Keratinocyte (primary cell): ENCODE data around the gene CCDC182. TPM values are rescaled to one million over a fixed set of nuclear protein-coding genes. Genes with fewer than 3 reads are reported as not detected.

Source experiments
- DNase-seq: peaks from one replicate; pipeline ENCODE4 v3.0.0-alpha.2; 2011; ENCODE audit warnings: low read depth, missing footprints, low spot score
- FAIRE-seq: peaks from 2 replicates; lab custom pipeline; 2011; peaks lifted over from hg19 to GRCh38; lab: Jason Lieb, UNC
- H2AFZ ChIP-seq: 2 replicates; pipeline ENCODE4 v1.6.0; 2012; ENCODE audit warnings: low read length, control low read depth, inconsistent platforms; ENCODE audit not compliant: control insufficient read depth
- H3K27ac ChIP-seq: 2 replicates; pipeline ENCODE4 v1.5.1; 2011; ENCODE audit warnings: low read length; ENCODE audit not compliant: control insufficient read depth, insufficient read depth
- H3K27me3 ChIP-seq: 3 replicates; pipeline ENCODE4 v1.6.0; 2011; ENCODE audit warnings: low read length; ENCODE audit not compliant: control insufficient read depth, insufficient read depth; ENCODE audit errors: extremely low read depth
- H3K36me3 ChIP-seq, 2 experiments: 2 replicates in 1 of 2; 3 replicates in 1 of 2; pipeline ENCODE4 v1.5.1; 2011; ENCODE audit warnings: low read length in 2 of 2, mild to moderate bottlenecking in 1 of 2; ENCODE audit not compliant: control insufficient read depth in 2 of 2, insufficient read depth in 2 of 2; ENCODE audit errors: extremely low read depth in 1 of 2
- H3K4me1 ChIP-seq: 3 replicates; pipeline ENCODE4 v1.5.1; 2011; ENCODE audit warnings: low read length; ENCODE audit not compliant: control insufficient read depth, insufficient read depth; ENCODE audit errors: extremely low read depth
- H3K4me2 ChIP-seq: 3 replicates; pipeline ENCODE4 v1.6.0; 2011; ENCODE audit warnings: low read depth, low read length; ENCODE audit not compliant: control insufficient read depth, insufficient read depth; ENCODE audit errors: extremely low read depth
- H3K4me3 ChIP-seq, 3 experiments: fragments of 200-600 bp in 1 of 3; sonication (generic) in 1 of 3; 2 replicates in 2 of 3; 3 replicates in 1 of 3; pipeline ENCODE4 v1.5.1; 2011 to 2016; ENCODE audit warnings: low read length in 3 of 3, mild to moderate bottlenecking in 3 of 3, control low read depth in 2 of 3, inconsistent platforms in 1 of 3, low read depth in 1 of 3, mixed read lengths in 1 of 3, mixed run types in 1 of 3, moderate library complexity in 1 of 3; ENCODE audit not compliant: control insufficient read depth in 2 of 3, insufficient read depth in 2 of 3; ENCODE audit errors: extremely low read depth in 1 of 3
- H3K79me2 ChIP-seq: 2 replicates; pipeline ENCODE4 v1.6.0; 2012; ENCODE audit warnings: low read length; ENCODE audit not compliant: control insufficient read depth, insufficient read depth
- H3K9ac ChIP-seq: 3 replicates; pipeline ENCODE4 v1.6.0; 2011; ENCODE audit warnings: low read length; ENCODE audit not compliant: control insufficient read depth, insufficient read depth; ENCODE audit errors: extremely low read depth
- H3K9me1 ChIP-seq: 3 replicates; pipeline ENCODE4 v1.6.0; 2011; ENCODE audit warnings: low read length; ENCODE audit not compliant: control insufficient read depth, insufficient read depth; ENCODE audit errors: extremely low read depth
- H3K9me3 ChIP-seq: 2 replicates; pipeline ENCODE4 v1.5.1; 2012; ENCODE audit warnings: low read depth, low read length; ENCODE audit not compliant: control insufficient read depth
- H4K20me1 ChIP-seq: 3 replicates; pipeline ENCODE4 v1.6.0; 2011; ENCODE audit warnings: low read length; ENCODE audit not compliant: control insufficient read depth, insufficient read depth; ENCODE audit errors: extremely low read depth
- EZH2 ChIP-seq: IDR thresholded peaks from one replicate; pipeline ENCODE4 v1.6.1; 2012; ENCODE audit warnings: inconsistent platforms, mild to moderate bottlenecking, low read length, moderate library complexity
- dilution Hi-C: fragments of 300-500 bp; cut with MboI; formaldehyde crosslinking; loops from one replicate; pipeline ENCODE4 v1.7.0; 2020; ENCODE audit warnings: low sequenced_read_pairs; ENCODE audit not compliant: extremely low pct_ligation_motif_present
- polyA plus RNA-seq, 5 experiments: library from polyadenylated mRNA; depleted of rRNA in 3 of 5; stranded (reverse) in 3 of 5; stranded (forward) in 1 of 5; unstranded in 1 of 5; fragments of >200 nt; gene quantifications; 1 replicate in 1 of 5; 2 replicates in 3 of 5; 3 replicates in 1 of 5; pipeline versions ENCODE4 v1.2.1 to v1.2.3, GENCODE V29; 2011 to 2012; ENCODE audit warnings: missing spikeins in 2 of 5, low read depth in 1 of 5, low replicate concordance in 1 of 5
- TF ChIP-seq, protein P1 (sequence below), 3 experiments: IDR thresholded peaks in 1 of 3; conservative IDR thresholded peaks in 1 of 3; optimal IDR thresholded peaks in 1 of 3; 2 replicates in 2 of 3; 3 replicates in 1 of 3; pipeline versions ENCODE3 to v1.5.1; 2011; ENCODE audit warnings: low read length in 3 of 3, mild to moderate bottlenecking in 3 of 3, moderate library complexity in 2 of 3, control low read depth in 1 of 3, inconsistent platforms in 1 of 3; ENCODE audit not compliant: insufficient read depth in 2 of 3; ENCODE audit errors: extremely low read depth in 1 of 3

The CCDC182 gene
- polyA plus RNA-seq, 1 donor (not counting 4 experiments of a cell fraction or from before 2014, with no cell fraction given) = not detected

DNA sequence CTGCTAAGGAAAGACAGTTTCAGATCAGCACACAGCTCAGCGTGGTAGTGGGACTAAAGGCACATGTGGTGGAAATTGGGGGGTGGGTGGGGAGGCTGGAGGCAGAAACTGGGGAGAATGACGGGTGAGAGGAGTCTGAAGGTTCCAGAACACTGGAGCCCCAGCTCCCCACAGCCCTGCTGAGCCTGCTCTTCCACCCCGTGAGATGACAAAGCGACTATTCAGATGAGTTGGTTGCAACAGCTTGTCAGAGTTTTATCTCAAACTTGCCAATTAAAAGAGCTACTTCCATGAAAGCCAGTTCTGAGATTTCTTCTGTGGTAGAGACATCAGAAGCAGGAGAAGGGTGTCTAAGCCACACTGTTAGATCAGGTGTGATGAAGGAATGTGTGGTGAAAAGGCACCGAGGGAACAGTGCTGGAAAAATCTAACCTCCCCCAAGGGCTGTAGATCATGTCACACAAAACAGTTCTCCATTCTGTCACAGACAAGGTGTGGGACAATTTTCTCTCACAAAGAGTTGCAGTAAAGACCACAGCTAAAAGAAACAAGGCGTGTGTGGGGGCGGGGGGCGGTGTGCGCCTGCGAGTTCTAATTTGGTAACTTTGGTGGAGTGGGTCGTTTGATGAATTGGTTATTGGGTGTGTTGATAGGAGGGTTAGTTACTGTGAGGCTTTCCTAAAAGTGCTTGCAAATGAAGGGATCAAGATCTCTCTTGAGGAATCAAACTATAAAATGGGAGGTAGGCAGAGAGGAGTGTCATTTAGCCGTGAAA lies 39.0 kb downstream of the CCDC182 start:
- Histone ChIP-seq H3K9ac (no peak overlapping the region), H3K4me2 (no peak overlapping the region), H3K4me3 (no peak overlapping the region), H3K27ac (no peak overlapping the region), H2AFZ (no peak overlapping the region), H3K36me3 (no peaks in the 10 kb centered on the region), H3K4me1 (no peaks in the 10 kb centered on the region), H3K9me1 (no peaks in the 10 kb centered on the region), H3K27me3 (peaks cover 19% of the 10 kb centered on the region), H3K9me3 (no peaks in the 10 kb centered on the region), H3K79me2 (no peaks in the 10 kb centered on the region), H4K20me1 (no peaks in the 10 kb centered on the region)
- FAIRE-seq = peak; percentile 64
- DNase-seq = no peak
- TF ChIP-seq, protein P1, sequence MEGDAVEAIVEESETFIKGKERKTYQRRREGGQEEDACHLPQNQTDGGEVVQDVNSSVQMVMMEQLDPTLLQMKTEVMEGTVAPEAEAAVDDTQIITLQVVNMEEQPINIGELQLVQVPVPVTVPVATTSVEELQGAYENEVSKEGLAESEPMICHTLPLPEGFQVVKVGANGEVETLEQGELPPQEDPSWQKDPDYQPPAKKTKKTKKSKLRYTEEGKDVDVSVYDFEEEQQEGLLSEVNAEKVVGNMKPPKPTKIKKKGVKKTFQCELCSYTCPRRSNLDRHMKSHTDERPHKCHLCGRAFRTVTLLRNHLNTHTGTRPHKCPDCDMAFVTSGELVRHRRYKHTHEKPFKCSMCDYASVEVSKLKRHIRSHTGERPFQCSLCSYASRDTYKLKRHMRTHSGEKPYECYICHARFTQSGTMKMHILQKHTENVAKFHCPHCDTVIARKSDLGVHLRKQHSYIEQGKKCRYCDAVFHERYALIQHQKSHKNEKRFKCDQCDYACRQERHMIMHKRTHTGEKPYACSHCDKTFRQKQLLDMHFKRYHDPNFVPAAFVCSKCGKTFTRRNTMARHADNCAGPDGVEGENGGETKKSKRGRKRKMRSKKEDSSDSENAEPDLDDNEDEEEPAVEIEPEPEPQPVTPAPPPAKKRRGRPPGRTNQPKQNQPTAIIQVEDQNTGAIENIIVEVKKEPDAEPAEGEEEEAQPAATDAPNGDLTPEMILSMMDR (optimal IDR thresholded peaks at IDR 0.05 in 1 of 3, IDR thresholded peaks at IDR 0.05 in 1 of 3, conservative IDR thresholded peaks at IDR 0.05 in 1 of 3; ENCODE audit: extremely low read depth in 1 of 3, insufficient read depth in 2 of 3, low read length in 3 of 3) = no peak
- no peak for TF ChIP-seq EZH2
- dilution Hi-C loops = no loop called here

DNA sequence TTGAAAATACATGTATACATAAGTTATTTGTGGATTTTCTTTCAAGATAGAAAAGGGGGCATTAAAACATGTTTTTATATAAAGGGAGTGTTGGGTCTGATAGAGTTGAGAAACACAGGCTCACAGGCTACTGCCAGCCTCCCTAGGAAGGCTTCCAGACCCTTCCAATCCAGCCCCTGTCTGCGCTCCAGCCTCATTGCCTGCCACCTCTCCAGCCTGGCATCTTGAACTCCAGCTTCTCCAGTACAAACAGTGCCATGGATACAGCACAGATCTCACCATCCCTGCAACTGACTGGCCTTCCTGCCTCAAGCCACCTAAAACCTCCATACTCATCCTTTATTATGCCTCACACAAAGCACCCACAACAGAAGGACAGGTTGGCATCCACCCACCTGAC lies 40.7 kb downstream of the CCDC182 start:
- FAIRE-seq = no peak
- H3K9ac ChIP-seq = no peak overlapping the region
- H3K4me1 ChIP-seq = no peaks in the 10 kb centered on the region
- no peaks in the 10 kb centered on the region for H3K9me3 ChIP-seq
- dilution Hi-C loops = no loop called here
- no peak for DNase-seq
- peaks cover 18% of the 10 kb centered on the region for H3K27me3 ChIP-seq
- no peaks in the 10 kb centered on the region for H3K36me3 ChIP-seq
- H3K4me2 ChIP-seq = no peak overlapping the region
- no peaks in the 10 kb centered on the region for H3K79me2 ChIP-seq
- H3K27ac ChIP-seq = no peak overlapping the region
- no peak overlapping the region for H3K4me3 ChIP-seq
- TF ChIP-seq, protein P1 (optimal IDR thresholded peaks at IDR 0.05 in 1 of 3, IDR thresholded peaks at IDR 0.05 in 1 of 3, conservative IDR thresholded peaks at IDR 0.05 in 1 of 3; ENCODE audit: extremely low read depth in 1 of 3, insufficient read depth in 2 of 3, low read length in 3 of 3) = no peak
- no peak for TF ChIP-seq EZH2
- no peak overlapping the region for H2AFZ ChIP-seq
- no peaks in the 10 kb centered on the region for H3K9me1 ChIP-seq
- no peaks in the 10 kb centered on the region for H4K20me1 ChIP-seq
